ENCODE data around the gene VSX1.

Gene VSX1

DNA sequence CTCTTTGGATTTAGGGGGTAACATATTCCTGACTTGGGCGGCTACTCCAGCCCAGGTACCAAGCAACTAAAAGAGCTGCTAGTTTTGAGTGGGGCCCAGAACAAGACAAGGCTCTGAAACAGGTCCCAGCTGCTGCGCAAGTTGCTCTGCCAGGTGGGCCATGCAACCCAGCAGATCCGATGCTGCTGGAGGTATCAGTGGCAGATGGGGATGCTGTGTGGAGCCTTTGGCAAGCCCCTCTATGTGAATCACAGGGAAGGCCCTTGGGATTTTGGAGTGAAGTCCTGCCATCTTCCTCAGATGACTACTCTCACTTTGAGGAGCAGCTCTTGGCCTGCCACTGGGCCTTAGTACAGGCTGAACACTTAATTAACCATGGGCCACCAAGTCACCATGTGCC, 43.7 kb upstream of the VSX1 start:
- no peak for DNase-seq (ENCODE audit: low spot score)
- TF ChIP-seq, protein P1, sequence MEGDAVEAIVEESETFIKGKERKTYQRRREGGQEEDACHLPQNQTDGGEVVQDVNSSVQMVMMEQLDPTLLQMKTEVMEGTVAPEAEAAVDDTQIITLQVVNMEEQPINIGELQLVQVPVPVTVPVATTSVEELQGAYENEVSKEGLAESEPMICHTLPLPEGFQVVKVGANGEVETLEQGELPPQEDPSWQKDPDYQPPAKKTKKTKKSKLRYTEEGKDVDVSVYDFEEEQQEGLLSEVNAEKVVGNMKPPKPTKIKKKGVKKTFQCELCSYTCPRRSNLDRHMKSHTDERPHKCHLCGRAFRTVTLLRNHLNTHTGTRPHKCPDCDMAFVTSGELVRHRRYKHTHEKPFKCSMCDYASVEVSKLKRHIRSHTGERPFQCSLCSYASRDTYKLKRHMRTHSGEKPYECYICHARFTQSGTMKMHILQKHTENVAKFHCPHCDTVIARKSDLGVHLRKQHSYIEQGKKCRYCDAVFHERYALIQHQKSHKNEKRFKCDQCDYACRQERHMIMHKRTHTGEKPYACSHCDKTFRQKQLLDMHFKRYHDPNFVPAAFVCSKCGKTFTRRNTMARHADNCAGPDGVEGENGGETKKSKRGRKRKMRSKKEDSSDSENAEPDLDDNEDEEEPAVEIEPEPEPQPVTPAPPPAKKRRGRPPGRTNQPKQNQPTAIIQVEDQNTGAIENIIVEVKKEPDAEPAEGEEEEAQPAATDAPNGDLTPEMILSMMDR (IDR thresholded peaks at IDR 0.05; ENCODE audit: extremely low read depth, insufficient read depth, missing control alignments) = no peak
- in situ Hi-C loops (cut with MboI; ENCODE audit: low pct_unique_long_range_greater_than_20kb, low sequenced_read_pairs, unreplicated experiment) = no loop called here

DNA sequence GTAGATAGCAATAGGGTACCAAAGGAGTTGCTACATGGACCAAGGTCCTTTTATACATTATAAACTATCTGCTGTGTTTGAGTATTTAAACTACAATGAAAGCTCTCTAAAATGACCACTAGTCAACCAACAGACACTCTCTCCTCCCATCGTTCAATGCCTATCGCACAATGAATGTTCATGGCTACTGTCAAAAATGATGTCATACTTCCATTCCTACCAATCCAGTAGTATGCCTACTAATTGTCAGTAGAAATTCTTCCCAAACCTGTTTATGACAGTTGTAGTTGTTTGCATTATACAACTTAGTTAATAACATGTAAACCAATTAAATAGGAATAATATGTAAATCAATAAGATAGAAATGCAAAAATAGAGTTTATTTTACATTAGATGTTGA, 39.0 kb upstream of the VSX1 start:
- in situ Hi-C loops (cut with MboI; ENCODE audit: low pct_unique_long_range_greater_than_20kb, low sequenced_read_pairs, unreplicated experiment) = no loop called here
- TF ChIP-seq, protein P1 (IDR thresholded peaks at IDR 0.05; ENCODE audit: extremely low read depth, insufficient read depth, missing control alignments) = no peak
- DNase-seq (ENCODE audit: low spot score) = no peak

DNA sequence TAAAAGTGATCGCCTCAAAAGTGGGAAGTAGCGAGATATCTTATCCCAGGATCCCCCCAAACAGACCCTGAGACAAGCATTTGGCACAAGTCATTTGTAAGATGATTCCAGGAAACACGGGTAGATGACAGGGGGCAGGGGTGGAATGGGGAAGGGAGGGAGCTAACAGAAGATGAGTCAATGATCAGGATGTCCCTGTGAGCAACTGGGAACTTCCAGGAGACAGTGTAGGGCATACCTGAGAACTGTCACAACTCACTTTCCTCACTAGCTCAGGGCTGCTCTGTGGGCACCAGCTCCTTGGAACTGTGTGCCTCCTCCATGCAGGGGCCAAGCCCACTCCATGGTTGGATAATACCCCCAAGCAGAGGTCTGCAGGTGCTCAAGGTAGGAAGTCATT, 38.5 kb upstream of the VSX1 start:
- TF ChIP-seq, protein P1 (IDR thresholded peaks at IDR 0.05; ENCODE audit: extremely low read depth, insufficient read depth, missing control alignments) = no peak
- in situ Hi-C loops (cut with MboI; ENCODE audit: low pct_unique_long_range_greater_than_20kb, low sequenced_read_pairs, unreplicated experiment) = no loop called here
- no peak for DNase-seq (ENCODE audit: low spot score)

- in situ Hi-C loops (cut with MboI; ENCODE audit: low pct_unique_long_range_greater_than_20kb, low sequenced_read_pairs, unreplicated experiment) = no loop called here
- no peak for DNase-seq (ENCODE audit: low spot score)
- TF ChIP-seq, protein P1 (IDR thresholded peaks at IDR 0.05; ENCODE audit: extremely low read depth, insufficient read depth, missing control alignments) = no peak
Observed at GRCh38 chr20:25118529-25118928, 36.6 kb upstream of the VSX1 start.

GRCh38 chr20:25117990-25118389, 36.0 kb upstream of the VSX1 start:
- TF ChIP-seq, protein P1 (IDR thresholded peaks at IDR 0.05; ENCODE audit: extremely low read depth, insufficient read depth, missing control alignments) = no peak
- in situ Hi-C loops (cut with MboI; ENCODE audit: low pct_unique_long_range_greater_than_20kb, low sequenced_read_pairs, unreplicated experiment) = no loop called here
- no peak for DNase-seq (ENCODE audit: low spot score)

DNA sequence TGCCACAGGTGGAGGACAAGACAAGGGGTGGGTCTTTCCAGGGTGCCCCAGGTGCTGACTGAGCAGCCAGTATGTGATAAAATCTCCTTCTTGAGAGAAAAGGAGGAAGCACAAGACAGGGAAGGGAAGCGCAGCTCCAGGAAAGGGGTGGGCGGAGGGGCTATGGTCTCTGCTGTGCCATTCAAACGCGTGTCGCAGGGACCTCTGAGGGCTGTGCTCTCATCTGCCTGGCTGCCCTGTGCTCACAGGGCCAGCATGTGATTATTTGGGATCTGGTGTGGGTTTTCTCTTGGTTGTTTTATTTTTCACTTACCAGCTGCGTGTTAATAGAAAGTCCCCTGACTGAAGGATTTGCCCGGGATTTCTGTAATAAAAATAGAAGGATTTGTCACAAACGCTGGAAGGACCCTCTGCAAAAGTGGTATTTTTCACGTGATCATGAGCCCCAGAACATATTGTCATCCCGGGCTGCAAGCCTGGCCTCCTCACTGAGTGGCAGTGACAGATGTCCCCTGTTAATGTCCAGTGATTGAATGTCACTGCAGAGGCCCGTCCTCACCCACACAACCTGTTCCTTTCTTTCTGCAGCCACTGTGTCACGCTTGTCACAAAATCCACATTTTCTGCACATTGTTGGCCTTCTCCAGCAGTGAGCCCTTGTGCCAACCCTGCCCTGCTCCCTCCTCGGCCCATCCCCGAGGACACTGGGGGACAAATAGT, 35.0 kb upstream of the VSX1 start:
- TF ChIP-seq, protein P1 (IDR thresholded peaks at IDR 0.05; ENCODE audit: extremely low read depth, insufficient read depth, missing control alignments) = no peak
- in situ Hi-C loops (cut with MboI; ENCODE audit: low pct_unique_long_range_greater_than_20kb, low sequenced_read_pairs, unreplicated experiment) = no loop called here
- DNase-seq (ENCODE audit: low spot score) = no peak
